ENCODE measurements around the gene TANGO6.
"Not testable (repeated sequence)": the region's sequence is repeated elsewhere in the genome, so short reads cannot be mapped to it uniquely, and the experiment has no call there.

TANGO6 gene

GRCh38 chr16:69114346-69114975 is 271.1 kb downstream of the TANGO6 start:
- no peak for DNase-seq

- DNase-seq = no peak
These were observed 271.6 kb downstream of the TANGO6 start for GRCh38 chr16:69114976-69115355.

- no peak for DNase-seq
These were observed 272.0 kb downstream of the TANGO6 start for GRCh38 chr16:69115361-69115760.

- no peak for DNase-seq
These were observed 272.5 kb downstream of the TANGO6 start for GRCh38 chr16:69115837-69116236.

GRCh38 chr16:69116256-69116875 is 273.0 kb downstream of the TANGO6 start:
- no peak for DNase-seq

- no peak for DNase-seq
These were observed 273.6 kb downstream of the TANGO6 start for GRCh38 chr16:69116906-69117305.

GRCh38 chr16:69118468-69118867 is 275.1 kb downstream of the TANGO6 start:
- DNase-seq = no peak

GRCh38 chr16:69118994-69119393 is 275.7 kb downstream of the TANGO6 start:
- no peak for DNase-seq

- no peak for DNase-seq
These were observed 276.2 kb downstream of the TANGO6 start for GRCh38 chr16:69119536-69119935.

- DNase-seq = no peak
These were observed 276.8 kb downstream of the TANGO6 start for GRCh38 chr16:69120096-69120664.

- peak in 14 of 58 donors; percentile 5 to 52 (median 18) for DNase-seq
These were observed 280.6 kb downstream of the TANGO6 start for GRCh38 chr16:69123910-69124309.

- DNase-seq = not testable (repeated sequence)
These were observed 281.1 kb downstream of the TANGO6 start for GRCh38 chr16:69124406-69124805.

- DNase-seq = not testable (repeated sequence)
These were observed 281.6 kb downstream of the TANGO6 start for GRCh38 chr16:69124961-69125360.

- no peak for DNase-seq
These were observed 282.9 kb downstream of the TANGO6 start for GRCh38 chr16:69126221-69126620.

GRCh38 chr16:69126801-69127200 is 283.5 kb downstream of the TANGO6 start:
- DNase-seq = not testable (repeated sequence)

- DNase-seq = no peak
These were observed 284.7 kb downstream of the TANGO6 start for GRCh38 chr16:69127966-69128510.

GRCh38 chr16:69130461-69130860 is 287.1 kb downstream of the TANGO6 start:
- no peak for DNase-seq

- DNase-seq = peak in 2 of 58 donors; percentile 12 to 27
These were observed 288.0 kb downstream of the TANGO6 start for GRCh38 chr16:69131167-69131838.

- DNase-seq = peak in 40 of 58 donors; percentile 29 to 81 (median 63)
These were observed 288.6 kb downstream of the TANGO6 start for GRCh38 chr16:69131839-69132423.

GRCh38 chr16:69132424-69133252 is 289.3 kb downstream of the TANGO6 start, which contains the start of the genes CHTF8 and UTP4:
TSS of gene CHTF8 (minus strand) at chr16:69132588. CDS start at chr16:69121458, 11,130 bp downstream.
TSS of gene UTP4 (plus strand) at chr16:69132649. CDS start at chr16:69133460, 811 bp downstream.
- DNase-seq = peak; percentile 27 to 87 (median 76)
